SK-N-SH (cell line): ENCODE measurements around the gene KRTAP12-1.

Source experiments
- ELF1 ChIP-seq: IDR thresholded peaks from 2 replicates; pipeline ENCODE4 v1.4.0; 2012
- MXI1 ChIP-seq: IDR thresholded peaks from 2 replicates; pipeline ENCODE4 v1.6.1; 2012; ENCODE audit warnings: mild to moderate bottlenecking, low read depth, low read length, improper control_type of control experiment
- POLR2AphosphoS5 ChIP-seq: IDR thresholded peaks from 2 replicates; pipeline ENCODE4 v1.6.1; 2012; ENCODE audit warnings: low read depth, low read length
- SIN3A ChIP-seq: IDR thresholded peaks from 2 replicates; pipeline ENCODE4 v1.6.1; 2012; ENCODE audit warnings: low read depth, mild to moderate bottlenecking, low read length, moderate library complexity, borderline replicate concordance

GRCh38 chr21:44691686-44692085, 9.7 kb upstream of the KRTAP12-1 start:
- no peak for TF ChIP-seq POLR2AphosphoS5
- TF ChIP-seq SIN3A, result no peak
- no peak for TF ChIP-seq ELF1
- no peak for TF ChIP-seq MXI1
